H9 (cell line): Measurements from ENCODE around the gene KIF26A. TPM values are rescaled to one million over a fixed set of nuclear protein-coding genes. Genes with fewer than 3 reads are reported as not detected.

Source experiments
- DNase-seq: peaks from one replicate; pipeline ENCODE4 v3.0.0-alpha.2; 2017
- H2AFZ ChIP-seq: one replicate; pipeline ENCODE4 v1.6.1; 2013; ENCODE audit warnings: mild to moderate bottlenecking, low read length, control low read depth, moderate library complexity
- H2AK5ac ChIP-seq: 2 replicates; pipeline ENCODE4 v1.6.1; 2013; ENCODE audit warnings: low read length, control low read depth, mixed read lengths; ENCODE audit not compliant: insufficient read length
- H2BK120ac ChIP-seq: one replicate; pipeline ENCODE4 v1.6.1; 2013; ENCODE audit warnings: low read depth, mild to moderate bottlenecking, low read length, control low read depth, inconsistent platforms; ENCODE audit not compliant: poor library complexity, severe bottlenecking
- H2BK12ac ChIP-seq: 2 replicates; pipeline ENCODE4 v1.6.1; 2013; ENCODE audit warnings: low read length, control low read depth, mixed read lengths, low read depth; ENCODE audit not compliant: insufficient read length
- H2BK15ac ChIP-seq: 2 replicates; pipeline ENCODE4 v1.6.1; 2013; ENCODE audit warnings: low read depth, low read length, control low read depth
- H2BK20ac ChIP-seq: one replicate; pipeline ENCODE4 v1.6.1; 2013; ENCODE audit warnings: low read depth, mild to moderate bottlenecking, low read length, control low read depth, inconsistent platforms; ENCODE audit not compliant: poor library complexity, severe bottlenecking
- H2BK5ac ChIP-seq: 2 replicates; pipeline ENCODE4 v1.6.1; 2013; ENCODE audit warnings: low read length, control low read depth, mixed read lengths; ENCODE audit not compliant: insufficient read length
- H3K14ac ChIP-seq: 2 replicates; pipeline ENCODE4 v1.6.1; 2013; ENCODE audit warnings: low read length, control low read depth; ENCODE audit not compliant: insufficient read depth
- H3K18ac ChIP-seq: 2 replicates; pipeline ENCODE4 v1.6.1; 2013; ENCODE audit warnings: low read depth, mild to moderate bottlenecking, mixed read lengths, low read length, control low read depth; ENCODE audit not compliant: insufficient read length
- H3K23ac ChIP-seq: 2 replicates; pipeline ENCODE4 v1.6.1; 2013; ENCODE audit warnings: low read length, control low read depth, mixed read lengths, low read depth; ENCODE audit not compliant: insufficient read length
- H3K23me2 ChIP-seq: 2 replicates; pipeline ENCODE4 v1.6.1; 2013; ENCODE audit warnings: low read depth, mild to moderate bottlenecking, mixed read lengths, low read length, control low read depth; ENCODE audit not compliant: insufficient read length, poor library complexity, severe bottlenecking
- H3K27ac ChIP-seq: 2 replicates; pipeline ENCODE4 v1.5.1; 2013; ENCODE audit warnings: low read length, control low read depth, mixed read lengths, low read depth; ENCODE audit not compliant: insufficient read length
- H3K27me3 ChIP-seq: 2 replicates; pipeline ENCODE4 v1.6.1; 2013; ENCODE audit warnings: low read length, control low read depth, inconsistent platforms; ENCODE audit not compliant: insufficient read depth
- H3K4ac ChIP-seq: 2 replicates; pipeline ENCODE4 v1.6.1; 2013; ENCODE audit warnings: low read depth, mild to moderate bottlenecking, control low read depth, inconsistent platforms, low read length, moderate library complexity
- H3K4me1 ChIP-seq: 2 replicates; pipeline ENCODE4 v1.6.1; 2013; ENCODE audit warnings: low read length, control low read depth, inconsistent platforms; ENCODE audit not compliant: insufficient read depth
- H3K4me2 ChIP-seq: 2 replicates; pipeline ENCODE4 v1.6.1; 2013; ENCODE audit warnings: low read length, control low read depth, mixed read lengths; ENCODE audit not compliant: insufficient read length, insufficient read depth
- H3K56ac ChIP-seq: 2 replicates; pipeline ENCODE4 v1.6.1; 2013; ENCODE audit warnings: low read depth, mild to moderate bottlenecking, mixed read lengths, low read length, control low read depth; ENCODE audit not compliant: insufficient read length
- H3K79me1 ChIP-seq: 2 replicates; pipeline ENCODE4 v1.6.1; 2013; ENCODE audit warnings: low read depth, mild to moderate bottlenecking, moderate library complexity, low read length, control low read depth, inconsistent platforms; ENCODE audit not compliant: insufficient read depth, poor library complexity, severe bottlenecking
- H3K79me2 ChIP-seq: 2 replicates; pipeline ENCODE4 v1.6.1; 2013; ENCODE audit warnings: low read length, control low read depth, inconsistent platforms; ENCODE audit not compliant: insufficient read depth
- H3K9ac ChIP-seq: 2 replicates; pipeline ENCODE4 v1.6.1; 2013; ENCODE audit warnings: low read length, control low read depth, mixed read lengths; ENCODE audit not compliant: insufficient read length; ENCODE audit errors: extremely low read depth
- H3K9me3 ChIP-seq: one replicate; pipeline ENCODE4 v1.6.1; 2013; ENCODE audit warnings: low read depth, low read length, inconsistent platforms; ENCODE audit not compliant: control insufficient read depth
- H3T11ph ChIP-seq: one replicate; pipeline ENCODE4 v1.6.1; 2013; ENCODE audit warnings: mild to moderate bottlenecking, low read length, control low read depth, inconsistent platforms
- H4K20me1 ChIP-seq: one replicate; pipeline ENCODE4 v1.6.1; 2013; ENCODE audit not compliant: control insufficient read depth, insufficient read length, insufficient read depth
- H4K5ac ChIP-seq: 2 replicates; pipeline ENCODE4 v1.6.1; 2013; ENCODE audit warnings: low read depth, mild to moderate bottlenecking, mixed read lengths, low read length, control low read depth; ENCODE audit not compliant: insufficient read length
- H4K8ac ChIP-seq: replicated peaks from 2 replicates; pipeline ENCODE4 v1.6.1; 2013; ENCODE audit warnings: low read length, control low read depth, mixed read lengths, low read depth; ENCODE audit not compliant: insufficient read length
- H4K91ac ChIP-seq: 2 replicates; pipeline ENCODE4 v1.6.1; 2013; ENCODE audit warnings: low read depth, mild to moderate bottlenecking, moderate library complexity, mixed read lengths, low read length, control low read depth; ENCODE audit not compliant: insufficient read length
- H3K27ac Mint-ChIP-seq, 3 experiments: 2 replicates in 2 of 3; 3 replicates in 1 of 3; pipeline ENCODE4 v1.8.0; 2020 to 2021; ENCODE audit warnings: mixed read lengths in 3 of 3, mild to moderate bottlenecking in 1 of 3, moderate library complexity in 1 of 3
- H3K27me3 Mint-ChIP-seq: 2 replicates; pipeline ENCODE4 v1.8.0; 2021; ENCODE audit warnings: low read depth, mild to moderate bottlenecking, moderate library complexity, mixed read lengths
- H3K36me3 Mint-ChIP-seq, 3 experiments: 2 replicates in 2 of 3; 3 replicates in 1 of 3; pipeline ENCODE4 v1.8.0; 2020 to 2021; ENCODE audit warnings: low read depth in 3 of 3, mixed read lengths in 3 of 3; ENCODE audit not compliant: insufficient read depth in 1 of 3
- H3K4me1 Mint-ChIP-seq, 2 experiments: 2 replicates each; pipeline ENCODE4 v1.8.0; 2020; ENCODE audit warnings: mixed read lengths in 2 of 2
- H3K4me3 Mint-ChIP-seq, 2 experiments: 2 replicates in 1 of 2; 3 replicates in 1 of 2; pipeline ENCODE4 v1.8.0; 2020 to 2021; ENCODE audit warnings: mild to moderate bottlenecking in 2 of 2, mixed read lengths in 2 of 2, moderate library complexity in 1 of 2
- H3K9me3 Mint-ChIP-seq, 2 experiments: 2 replicates in 1 of 2; 3 replicates in 1 of 2; pipeline ENCODE4 v1.8.0; 2020; ENCODE audit warnings: mild to moderate bottlenecking in 2 of 2, mixed read lengths in 2 of 2, moderate library complexity in 1 of 2
- WGBS: extraction: QIAGEN DNeasy Blood & Tissue Kit; methylation state at CpG from one replicate; pipeline ENCODE4 v1.1.7; 2013; ENCODE audit warnings: missing lambda C conversion rate, low lambda C conversion rate, mixed read lengths; ENCODE audit not compliant: insufficient read length; ENCODE audit errors: extremely low coverage; 5-methylcytosine and 5-hydroxymethylcytosine counted together
- total RNA-seq: library from RNA; stranded (reverse); gene quantifications from 2 replicates; pipeline ENCODE4 v1.2.1, GENCODE V29; 2021
- TF ChIP-seq, protein P1 (sequence below): fragments of 200-600 bp; sonication (generic); conservative IDR thresholded peaks from 3 replicates; pipeline ENCODE4 v1.8.0; 2021; ENCODE audit warnings: antibody characterized with exemption, mild to moderate bottlenecking

The KIF26A gene
- total RNA-seq, 1 experiment from 2014 or later: 44.2 TPM

DNA sequence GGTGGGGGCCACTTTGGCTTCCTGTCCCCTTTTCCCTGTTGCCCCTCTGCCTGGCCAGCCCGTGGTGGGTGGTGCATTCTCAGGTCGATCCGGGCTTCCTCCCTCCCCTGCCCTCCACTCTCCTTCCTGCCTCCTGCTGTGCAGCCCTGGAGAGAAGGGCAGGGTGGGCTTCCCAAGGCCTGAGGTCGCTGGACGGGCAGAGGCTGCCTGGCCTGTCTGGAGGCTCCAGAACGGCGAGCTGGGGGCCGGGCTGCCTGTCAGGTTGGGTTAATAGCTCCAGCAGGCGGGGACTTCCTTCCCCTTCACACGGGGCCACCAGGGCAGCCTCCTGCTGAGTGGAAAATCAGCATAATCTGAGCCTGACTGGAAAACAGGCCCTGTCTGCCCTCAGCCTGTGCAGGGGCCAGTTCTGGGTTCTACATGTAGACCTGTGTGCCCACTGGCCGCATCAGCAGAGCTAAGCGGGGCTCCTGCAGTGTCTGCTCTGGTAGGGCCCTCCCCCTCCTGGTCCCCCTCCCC is 11.3 kb downstream of the KIF26A start:
- Histone ChIP-seq H2AFZ (no peak overlapping the region), H3K4ac (no peak overlapping the region), H3K27ac (no peak overlapping the region), H2BK5ac (no peak overlapping the region), H2BK12ac (no peak overlapping the region), H3K4me2 (peak overlapping the region; percentile 26), H2BK120ac (no peak overlapping the region), H3K23ac (no peak overlapping the region), H4K91ac (no peak overlapping the region), H3K9me3 (no peaks in the 10 kb centered on the region), H2AK5ac (no peak overlapping the region), H3K56ac (no peak overlapping the region), H3K23me2 (no peaks in the 10 kb centered on the region), H3K18ac (no peak overlapping the region), H2BK15ac (no peak overlapping the region), H3K27me3 (no peaks in the 10 kb centered on the region), H4K5ac (no peak overlapping the region), H3K9ac (no peak overlapping the region), H3K4me1 (peaks cover 2% of the 10 kb centered on the region; the same call in 1 of the 2 replicates), H3K79me2 (peaks cover 5% of the 10 kb centered on the region; the same call in 1 of the 2 replicates), H3K79me1 (no peaks in the 10 kb centered on the region), H4K8ac (no peak overlapping the region), H2BK20ac (no peak overlapping the region), H3K14ac (no peak overlapping the region), H3T11ph (no peak overlapping the region), H4K20me1 (no peaks in the 10 kb centered on the region)
- Mint-ChIP-seq H3K36me3 (peaks cover 5 to 13% (median 5%) of the 10 kb centered on the region in 3 experiments; a peak in 6 of 7 replicates), H3K9me3 (no peaks in the 10 kb centered on the region), H3K4me3 (no peak overlapping the region), H3K4me1 (peaks cover 29 to 37% of the 10 kb centered on the region in 2 experiments), H3K27me3 (no peaks in the 10 kb centered on the region), H3K27ac (no peak overlapping the region; a peak in 1 of 7 replicates)
- TF ChIP-seq, protein P1, sequence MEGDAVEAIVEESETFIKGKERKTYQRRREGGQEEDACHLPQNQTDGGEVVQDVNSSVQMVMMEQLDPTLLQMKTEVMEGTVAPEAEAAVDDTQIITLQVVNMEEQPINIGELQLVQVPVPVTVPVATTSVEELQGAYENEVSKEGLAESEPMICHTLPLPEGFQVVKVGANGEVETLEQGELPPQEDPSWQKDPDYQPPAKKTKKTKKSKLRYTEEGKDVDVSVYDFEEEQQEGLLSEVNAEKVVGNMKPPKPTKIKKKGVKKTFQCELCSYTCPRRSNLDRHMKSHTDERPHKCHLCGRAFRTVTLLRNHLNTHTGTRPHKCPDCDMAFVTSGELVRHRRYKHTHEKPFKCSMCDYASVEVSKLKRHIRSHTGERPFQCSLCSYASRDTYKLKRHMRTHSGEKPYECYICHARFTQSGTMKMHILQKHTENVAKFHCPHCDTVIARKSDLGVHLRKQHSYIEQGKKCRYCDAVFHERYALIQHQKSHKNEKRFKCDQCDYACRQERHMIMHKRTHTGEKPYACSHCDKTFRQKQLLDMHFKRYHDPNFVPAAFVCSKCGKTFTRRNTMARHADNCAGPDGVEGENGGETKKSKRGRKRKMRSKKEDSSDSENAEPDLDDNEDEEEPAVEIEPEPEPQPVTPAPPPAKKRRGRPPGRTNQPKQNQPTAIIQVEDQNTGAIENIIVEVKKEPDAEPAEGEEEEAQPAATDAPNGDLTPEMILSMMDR: no peak
- DNase-seq: peak; percentile 89
- WGBS: no CpG with 5 or more reads among the region's 12 CpGs
